Measurements from ENCODE around the gene ATP11A.

ATP11A gene

DNA sequence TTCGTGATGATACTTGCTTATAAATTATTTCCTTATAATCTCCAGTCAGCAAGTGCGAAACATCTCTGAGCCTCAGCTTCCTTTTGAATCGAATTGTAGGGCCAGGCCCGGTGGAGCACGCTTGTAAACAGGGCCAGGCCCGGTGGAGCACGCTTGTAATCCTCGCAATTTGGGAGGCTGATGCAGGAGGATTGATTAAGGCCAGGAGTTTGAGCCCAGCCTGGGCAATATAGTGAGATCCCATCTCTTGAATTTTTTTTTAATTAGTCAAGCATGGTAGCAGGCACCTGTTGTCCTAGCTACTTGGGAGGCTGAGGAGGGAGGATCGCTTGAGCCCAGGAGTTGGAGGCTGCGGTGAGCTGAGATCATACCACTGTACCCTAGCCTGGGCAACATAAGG lies 163.0 kb downstream of the ATP11A start:
- DNase-seq (ENCODE audit: low read depth) = no peak
- no peak for TF ChIP-seq CTCF (IDR thresholded peaks at IDR 0.05; ENCODE audit: low read length, missing control alignments)
- H3K4me3 ChIP-seq (replicated peaks; ENCODE audit: low read depth, low read length) = no peak overlapping the region

DNA sequence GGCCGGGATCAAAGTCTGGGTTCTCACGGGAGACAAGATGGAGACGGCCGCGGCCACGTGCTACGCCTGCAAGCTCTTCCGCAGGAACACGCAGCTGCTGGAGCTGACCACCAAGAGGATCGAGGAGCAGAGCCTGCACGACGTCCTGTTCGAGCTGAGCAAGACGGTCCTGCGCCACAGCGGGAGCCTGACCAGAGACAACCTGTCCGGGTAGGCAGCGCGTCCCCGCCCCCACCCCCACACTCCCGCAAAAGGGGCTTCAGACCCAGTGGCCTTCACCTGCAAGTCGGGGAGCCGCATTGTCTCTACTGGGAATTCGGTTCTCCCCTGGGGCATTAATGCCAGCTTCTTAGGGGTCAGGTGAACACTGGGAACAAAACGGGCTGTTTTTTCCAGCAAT lies 164.5 kb downstream of the ATP11A start:
- no peak for TF ChIP-seq CTCF (IDR thresholded peaks at IDR 0.05; ENCODE audit: low read length, missing control alignments)
- no peak overlapping the region for H3K4me3 ChIP-seq (replicated peaks; ENCODE audit: low read depth, low read length)
- no peak for DNase-seq (ENCODE audit: low read depth)

DNA sequence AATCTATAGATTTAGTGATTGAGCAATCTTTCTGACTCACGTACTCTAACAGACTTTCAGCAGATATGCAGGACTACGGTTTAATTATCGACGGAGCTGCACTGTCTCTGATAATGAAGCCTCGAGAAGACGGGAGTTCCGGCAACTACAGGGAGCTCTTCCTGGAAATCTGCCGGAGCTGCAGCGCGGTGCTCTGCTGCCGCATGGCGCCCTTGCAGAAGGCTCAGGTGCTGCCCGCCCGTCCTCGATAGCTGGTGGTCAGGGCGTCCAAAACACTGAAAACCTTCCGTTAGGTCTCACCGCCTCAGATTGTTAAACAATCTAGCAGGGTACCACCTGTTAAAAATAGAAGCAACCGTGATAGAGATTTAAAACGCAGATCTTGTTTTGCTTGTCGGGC lies 166.0 kb downstream of the ATP11A start:
- TF ChIP-seq CTCF (IDR thresholded peaks at IDR 0.05; ENCODE audit: low read length, missing control alignments) = no peak
- DNase-seq (ENCODE audit: low read depth) = no peak
- H3K4me3 ChIP-seq (replicated peaks; ENCODE audit: low read depth, low read length) = no peak overlapping the region

DNA sequence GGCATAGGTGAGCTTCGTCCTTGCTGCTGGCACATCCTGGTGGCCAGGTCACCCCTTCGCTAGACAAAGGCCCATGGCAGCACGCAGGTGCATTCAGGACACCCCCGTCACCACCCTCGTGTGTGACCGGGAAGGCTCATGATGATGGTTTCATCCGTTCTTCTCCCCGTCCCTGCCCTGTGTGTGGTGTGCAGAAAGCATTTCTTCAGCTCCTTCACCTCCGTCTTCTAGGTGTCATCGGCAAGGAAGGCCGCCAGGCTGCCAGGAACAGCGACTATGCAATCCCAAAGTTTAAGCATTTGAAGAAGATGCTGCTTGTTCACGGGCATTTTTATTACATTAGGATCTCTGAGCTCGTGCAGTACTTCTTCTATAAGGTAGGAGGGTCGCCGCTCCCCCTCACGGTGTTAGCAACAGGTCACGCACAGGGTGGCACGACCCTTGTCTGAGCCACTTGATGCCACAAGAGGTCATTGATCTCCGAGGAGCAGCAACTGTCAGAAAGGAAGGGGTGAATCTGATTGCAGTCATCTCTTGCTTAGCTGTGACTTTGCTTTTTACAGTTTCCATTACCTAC lies 168.2 kb downstream of the ATP11A start:
- H3K4me3 ChIP-seq (replicated peaks; ENCODE audit: low read depth, low read length) = no peak overlapping the region
- no peak for DNase-seq (ENCODE audit: low read depth)
- TF ChIP-seq CTCF (IDR thresholded peaks at IDR 0.05; ENCODE audit: low read length, missing control alignments) = no peak

DNA sequence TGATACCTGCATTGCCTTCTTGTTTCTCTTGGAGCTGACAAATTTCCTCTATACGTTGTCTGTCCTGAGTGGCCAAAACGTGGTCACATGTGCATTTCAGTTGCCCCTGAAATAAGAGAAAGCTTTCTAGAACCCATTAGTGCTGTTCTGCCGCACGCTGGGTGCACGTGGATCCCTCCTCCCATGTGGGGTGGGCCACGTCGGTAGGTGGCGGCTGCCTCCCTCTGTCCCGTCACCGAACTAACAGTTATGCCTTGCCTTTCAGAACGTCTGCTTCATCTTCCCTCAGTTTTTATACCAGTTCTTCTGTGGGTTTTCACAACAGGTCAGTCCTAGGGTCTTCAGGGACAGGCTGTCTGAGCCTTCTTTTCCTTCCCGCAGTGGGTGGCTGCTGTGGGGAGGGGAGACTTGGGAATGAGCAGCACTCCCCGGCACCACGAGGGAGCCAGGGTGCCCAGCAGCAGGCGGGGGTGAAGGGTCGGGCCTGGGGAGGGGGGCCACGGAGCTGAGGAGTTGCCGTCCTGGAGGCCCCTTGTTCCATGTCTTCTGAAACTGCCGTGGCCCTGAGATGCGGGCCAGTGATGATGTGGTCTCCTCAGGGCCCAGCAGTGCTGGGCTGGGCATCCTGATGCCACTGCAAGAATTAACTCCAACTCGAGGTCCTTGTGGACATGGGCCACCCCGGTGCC lies 169.4 kb downstream of the ATP11A start:
- TF ChIP-seq CTCF (IDR thresholded peaks at IDR 0.05; ENCODE audit: low read length, missing control alignments) = no peak
- no peak for DNase-seq (ENCODE audit: low read depth)
- H3K4me3 ChIP-seq (replicated peaks; ENCODE audit: low read depth, low read length) = no peak overlapping the region

- no peak for TF ChIP-seq CTCF (IDR thresholded peaks at IDR 0.05; ENCODE audit: low read length, missing control alignments)
- DNase-seq (ENCODE audit: low read depth) = peak; percentile 60
These were observed 170.0 kb downstream of the ATP11A start for GRCh38 chr13:112859817-112860190.

More at GRCh38 chr13:112859817-112860190, 170.0 kb downstream of the ATP11A start:
- H3K4me3 ChIP-seq (replicated peaks; ENCODE audit: low read depth, low read length) = no peak overlapping the region

All from fibroblast of pulmonary artery (primary cell).